ENCODE data around the gene PLA2G4E. TPM values are rescaled to one million over a fixed set of nuclear protein-coding genes. Genes with fewer than 3 reads are reported as not detected.

Gene PLA2G4E, protein sequence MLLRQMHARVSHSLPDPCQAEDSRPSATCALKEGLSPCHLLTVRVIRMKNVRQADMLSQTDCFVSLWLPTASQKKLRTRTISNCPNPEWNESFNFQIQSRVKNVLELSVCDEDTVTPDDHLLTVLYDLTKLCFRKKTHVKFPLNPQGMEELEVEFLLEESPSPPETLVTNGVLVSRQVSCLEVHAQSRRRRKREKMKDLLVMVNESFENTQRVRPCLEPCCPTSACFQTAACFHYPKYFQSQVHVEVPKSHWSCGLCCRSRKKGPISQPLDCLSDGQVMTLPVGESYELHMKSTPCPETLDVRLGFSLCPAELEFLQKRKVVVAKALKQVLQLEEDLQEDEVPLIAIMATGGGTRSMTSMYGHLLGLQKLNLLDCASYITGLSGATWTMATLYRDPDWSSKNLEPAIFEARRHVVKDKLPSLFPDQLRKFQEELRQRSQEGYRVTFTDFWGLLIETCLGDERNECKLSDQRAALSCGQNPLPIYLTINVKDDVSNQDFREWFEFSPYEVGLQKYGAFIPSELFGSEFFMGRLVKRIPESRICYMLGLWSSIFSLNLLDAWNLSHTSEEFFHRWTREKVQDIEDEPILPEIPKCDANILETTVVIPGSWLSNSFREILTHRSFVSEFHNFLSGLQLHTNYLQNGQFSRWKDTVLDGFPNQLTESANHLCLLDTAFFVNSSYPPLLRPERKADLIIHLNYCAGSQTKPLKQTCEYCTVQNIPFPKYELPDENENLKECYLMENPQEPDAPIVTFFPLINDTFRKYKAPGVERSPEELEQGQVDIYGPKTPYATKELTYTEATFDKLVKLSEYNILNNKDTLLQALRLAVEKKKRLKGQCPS
- total RNA-seq: not detected in 2 replicates

DNA sequence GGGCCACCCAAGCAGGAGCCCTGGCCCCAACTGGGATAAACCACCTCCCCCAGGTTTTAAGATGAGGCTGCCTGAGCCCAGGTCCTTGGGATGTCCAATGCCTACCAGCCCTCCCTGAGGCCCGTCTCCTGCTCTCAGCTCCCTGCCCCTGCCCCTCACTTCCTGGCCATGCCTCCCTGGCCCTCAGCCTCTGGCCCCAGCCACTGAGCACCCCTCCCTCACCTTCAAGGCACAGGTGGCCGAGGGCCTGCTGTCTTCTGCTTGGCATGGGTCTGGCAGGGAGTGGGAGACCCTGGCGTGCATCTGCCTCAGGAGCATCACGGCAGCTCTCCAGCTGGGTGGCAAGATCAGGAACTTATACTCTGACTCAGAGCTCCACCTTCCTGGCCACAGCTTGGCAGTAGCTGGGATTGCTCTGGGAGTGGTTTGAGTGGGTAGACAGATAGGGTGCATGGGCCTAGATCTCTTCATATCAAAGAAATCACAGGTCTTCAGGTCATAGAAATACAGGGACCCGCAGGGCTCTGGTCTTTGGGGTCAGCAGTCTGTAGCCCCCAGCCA is at the start of gene PLA2G4E:
TSS of gene PLA2G4E (minus strand) at position 330 of the 561 bp plus-strand sequence. CDS start at position 318, 12 bp downstream.
- DNase-seq (ENCODE audit: low read depth in 2 of 2): no peak

DNA sequence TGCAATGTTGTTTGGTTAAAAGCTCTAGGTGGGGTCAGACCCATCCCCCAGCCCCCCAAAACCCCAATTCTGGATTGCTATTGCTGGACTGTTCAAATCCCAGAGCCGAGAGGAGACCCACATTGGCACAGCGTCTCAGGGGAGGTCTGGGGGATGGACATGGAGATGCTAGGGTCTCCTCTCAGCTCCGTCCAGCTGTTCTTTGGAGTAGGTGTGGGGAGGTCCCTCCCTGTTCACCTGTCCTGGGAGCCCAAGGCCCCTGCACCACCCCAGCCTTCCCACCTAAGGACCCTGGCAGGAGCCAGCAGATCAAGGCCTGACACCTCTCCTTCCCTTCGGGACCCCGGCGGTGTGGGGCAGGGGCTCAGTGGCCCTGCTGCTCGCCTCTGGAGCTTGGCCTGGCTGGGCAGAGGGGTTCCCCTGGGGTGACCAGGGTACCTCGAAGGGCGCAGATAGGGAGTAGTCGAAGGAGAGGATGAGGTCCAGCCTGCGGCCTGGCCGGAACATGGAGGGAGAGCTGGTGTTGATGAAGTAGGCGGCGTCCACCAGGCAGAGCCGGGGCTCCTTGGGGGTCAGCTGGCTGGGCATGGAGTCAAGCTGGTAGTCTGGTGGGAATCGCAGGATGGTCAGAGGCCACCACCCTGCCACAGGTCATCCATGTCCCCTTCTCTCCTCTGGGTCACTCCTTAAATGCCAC is 49.6 kb upstream of the PLA2G4E start:
- no peak for DNase-seq (ENCODE audit: low read depth in 2 of 2)

DNA sequence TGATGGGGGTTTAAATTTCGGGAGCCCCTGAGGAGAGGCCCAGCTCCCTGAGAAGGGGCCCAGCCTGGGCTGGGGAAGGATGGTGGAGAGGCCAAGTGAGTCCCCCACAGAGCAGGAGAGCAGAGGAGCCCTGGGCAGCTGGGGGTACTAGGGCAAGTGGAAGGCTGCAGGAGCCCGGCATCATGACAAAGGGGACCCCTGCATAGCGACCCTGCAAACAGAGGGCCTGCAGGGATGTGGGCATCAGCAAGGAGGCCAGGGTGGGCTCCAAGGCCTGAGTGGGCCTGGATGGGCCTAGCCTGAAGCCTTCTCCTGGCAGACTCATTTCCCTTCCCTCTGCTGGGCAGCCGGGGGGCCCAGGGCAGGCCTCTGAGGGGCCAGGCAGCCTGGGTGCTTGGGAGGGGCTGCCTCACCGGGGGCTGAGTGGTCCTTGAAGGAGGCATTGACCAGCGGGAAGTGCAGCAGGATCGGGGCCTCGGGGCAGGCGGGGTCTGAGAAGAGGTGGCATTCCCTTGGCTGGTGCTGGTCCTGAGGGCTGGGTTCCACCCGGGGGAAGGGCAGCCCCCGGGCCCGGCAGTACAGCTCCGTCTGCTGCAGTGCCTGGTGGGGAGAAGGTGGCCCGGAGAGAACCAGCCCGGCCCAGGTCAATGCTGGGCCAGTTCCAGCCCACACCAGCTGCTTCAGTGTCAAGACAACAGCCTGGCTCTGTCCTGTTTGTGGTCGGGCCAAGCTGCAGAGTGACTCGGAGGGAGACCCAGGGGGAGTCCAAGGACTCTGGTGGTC is 48.8 kb upstream of the PLA2G4E start:
- no peak for DNase-seq (ENCODE audit: low read depth in 2 of 2)

DNA sequence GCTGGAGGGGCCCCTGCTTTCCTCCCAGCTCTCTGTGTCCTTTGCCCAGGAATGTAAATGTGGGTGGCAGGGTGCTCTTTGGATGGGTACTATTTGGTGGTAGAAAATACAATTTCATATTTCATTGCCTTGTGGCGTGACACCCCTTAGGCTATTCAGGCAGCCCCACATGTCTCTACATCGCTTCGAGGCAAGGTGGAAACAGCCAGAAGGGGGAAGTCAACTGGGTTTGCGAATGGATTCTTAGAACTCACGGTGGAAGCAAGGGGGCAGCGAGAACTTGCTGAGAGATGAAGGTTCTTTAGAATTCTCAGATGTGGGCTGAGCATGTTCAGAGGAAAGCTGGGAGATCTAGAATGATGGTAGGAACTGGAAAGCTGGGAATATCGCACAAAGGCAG is 48.2 kb upstream of the PLA2G4E start:
- DNase-seq (ENCODE audit: low read depth in 2 of 2): no peak

DNA sequence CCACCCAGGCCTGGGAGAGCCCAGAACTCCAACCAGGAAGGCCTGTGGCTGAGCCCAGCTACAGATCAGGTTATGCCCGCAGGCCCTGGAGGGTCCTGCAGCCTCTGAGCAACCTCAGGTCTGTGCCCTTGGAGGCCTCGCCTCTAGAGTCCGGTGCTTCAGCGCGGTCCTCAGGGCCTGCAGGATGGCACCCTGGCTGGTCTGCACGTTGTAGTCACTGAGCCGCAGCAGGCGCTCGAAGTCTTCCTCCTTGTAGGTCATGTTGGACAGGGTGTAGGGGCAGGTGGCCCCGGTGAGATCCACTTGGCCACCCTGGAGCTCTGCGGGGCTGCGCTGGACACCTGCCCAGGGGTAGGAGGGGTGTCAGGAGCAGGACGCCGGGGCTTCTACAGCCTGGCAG is 47.8 kb upstream of the PLA2G4E start:
- no peak for DNase-seq (ENCODE audit: low read depth in 2 of 2)

DNA sequence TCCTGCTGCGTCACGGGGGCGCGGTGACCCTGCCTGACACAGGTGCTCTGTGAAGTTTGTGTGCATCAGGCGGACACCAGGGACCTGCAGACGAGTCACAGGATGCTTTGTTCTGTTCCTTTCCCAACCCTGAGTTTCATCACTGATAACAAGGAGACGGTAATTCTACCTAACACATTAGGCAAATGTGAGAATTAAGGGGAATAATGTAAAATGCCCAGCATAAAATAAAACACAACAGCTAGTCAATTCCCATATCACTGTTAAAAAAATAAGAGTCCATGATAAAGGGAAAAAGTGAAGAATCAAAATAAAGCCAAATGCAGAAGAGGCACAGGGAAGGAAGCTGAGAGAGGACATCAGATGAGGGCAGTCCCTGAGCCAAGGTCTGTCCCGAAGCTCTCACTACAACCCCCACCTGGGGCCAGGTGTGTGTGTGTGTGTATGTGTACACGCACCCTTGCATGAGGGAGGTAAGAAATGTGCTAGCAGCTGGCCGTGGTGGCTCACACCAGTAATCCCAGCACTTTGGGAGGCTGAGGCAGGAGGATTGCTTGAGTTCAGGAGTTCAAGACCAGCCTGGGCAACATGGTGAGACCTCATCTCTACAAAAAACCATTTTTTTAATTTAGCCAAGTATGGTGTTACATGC is 46.0 kb upstream of the PLA2G4E start:
- no peak for DNase-seq (ENCODE audit: low read depth in 2 of 2)

DNA sequence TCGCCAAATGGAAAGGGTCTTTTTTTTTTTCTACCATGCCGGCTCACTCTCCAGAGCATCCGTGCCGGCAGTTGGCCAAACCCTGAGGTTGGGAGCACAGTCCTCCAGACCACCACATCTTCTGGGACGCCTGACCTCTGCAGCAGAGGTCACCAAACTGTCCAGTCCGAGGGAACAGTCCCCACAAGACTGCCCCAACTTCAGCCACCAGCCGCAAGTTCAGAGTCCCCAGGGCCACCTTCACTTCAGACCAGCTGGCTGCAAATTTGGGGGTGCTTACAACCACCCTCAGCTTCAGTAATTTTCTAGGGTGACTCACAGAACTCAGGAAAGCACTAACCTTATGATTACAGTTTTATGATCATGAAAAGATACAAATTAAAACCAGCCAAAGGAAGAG is 44.6 kb upstream of the PLA2G4E start:
- no peak for DNase-seq (ENCODE audit: low read depth in 2 of 2)

DNA sequence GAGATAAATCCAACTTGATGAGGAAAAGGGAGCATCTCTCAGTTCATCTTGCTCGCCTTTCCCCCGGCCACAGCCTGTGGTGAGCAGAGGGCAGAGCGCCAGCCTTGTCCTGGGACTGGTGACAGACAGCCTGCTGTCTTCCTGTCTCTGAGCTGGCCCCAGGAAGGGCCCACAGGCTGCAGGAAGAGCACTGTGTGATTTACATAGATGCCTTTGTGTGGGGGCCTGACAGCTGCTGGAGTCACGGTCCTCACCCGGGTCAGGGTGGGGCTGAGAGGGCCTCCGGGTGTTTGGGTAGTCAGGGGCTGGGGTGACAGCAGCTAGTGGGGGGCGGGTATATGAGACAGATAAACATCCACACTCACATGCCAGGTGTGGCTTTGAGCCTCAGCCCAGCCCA is 44.2 kb upstream of the PLA2G4E start:
- peak; percentile 51 to 92 for DNase-seq (ENCODE audit: low read depth in 2 of 2)

DNA sequence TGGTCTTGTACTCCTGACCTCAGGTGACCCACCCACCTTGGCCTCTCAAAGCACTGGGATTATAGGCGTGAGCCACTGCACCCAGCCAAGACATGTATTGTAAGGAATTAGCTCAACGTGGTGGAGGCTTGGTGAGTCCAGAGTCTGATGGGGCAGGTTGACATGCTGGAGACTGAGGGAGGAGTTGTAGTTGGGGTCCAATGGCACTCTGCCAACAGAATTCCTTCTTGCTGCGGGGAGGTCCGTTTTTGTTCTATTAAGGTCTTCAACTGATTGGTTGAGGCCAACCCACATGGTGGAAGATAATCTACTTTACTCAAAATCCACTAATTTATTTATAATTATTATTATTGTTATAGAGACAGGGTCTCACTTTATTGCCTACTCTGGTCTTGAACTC is 43.4 kb upstream of the PLA2G4E start:
- DNase-seq (ENCODE audit: low read depth in 2 of 2): no peak

DNA sequence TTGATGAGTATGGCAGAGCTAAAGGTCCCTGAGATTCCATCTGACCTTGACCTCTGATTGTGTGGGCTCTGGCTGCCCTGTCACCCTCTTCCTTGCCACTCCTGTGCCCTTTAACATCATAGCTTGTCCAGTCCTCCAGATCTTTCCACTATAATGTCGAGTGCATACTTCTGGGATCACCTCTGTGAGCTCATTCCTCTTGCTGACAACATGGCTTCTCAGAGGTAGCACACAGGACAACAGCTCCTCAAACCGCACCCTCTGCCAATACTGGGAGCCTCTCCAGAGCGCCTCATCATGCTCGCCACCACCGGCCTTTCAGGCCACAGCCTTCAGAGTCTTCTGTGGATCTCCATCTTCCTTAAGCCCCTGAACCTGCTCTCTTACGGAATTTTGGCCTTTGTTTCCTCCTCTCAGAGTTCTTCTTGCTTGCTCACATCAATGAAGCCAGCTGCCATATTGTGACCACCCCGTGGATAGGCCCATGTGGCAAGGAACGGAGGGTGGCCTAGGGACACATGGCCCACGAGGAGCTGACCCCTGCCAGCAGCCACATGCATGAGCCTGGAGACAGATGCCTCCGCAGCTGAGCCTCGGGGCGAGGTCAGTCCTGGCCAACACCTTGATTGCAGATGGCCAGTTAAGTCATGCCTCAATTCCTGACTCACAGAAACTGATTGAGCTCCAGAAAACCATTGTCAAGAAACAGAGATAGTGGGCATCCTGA is 42.4 kb upstream of the PLA2G4E start:
- DNase-seq (ENCODE audit: low read depth in 2 of 2): no peak

DNA sequence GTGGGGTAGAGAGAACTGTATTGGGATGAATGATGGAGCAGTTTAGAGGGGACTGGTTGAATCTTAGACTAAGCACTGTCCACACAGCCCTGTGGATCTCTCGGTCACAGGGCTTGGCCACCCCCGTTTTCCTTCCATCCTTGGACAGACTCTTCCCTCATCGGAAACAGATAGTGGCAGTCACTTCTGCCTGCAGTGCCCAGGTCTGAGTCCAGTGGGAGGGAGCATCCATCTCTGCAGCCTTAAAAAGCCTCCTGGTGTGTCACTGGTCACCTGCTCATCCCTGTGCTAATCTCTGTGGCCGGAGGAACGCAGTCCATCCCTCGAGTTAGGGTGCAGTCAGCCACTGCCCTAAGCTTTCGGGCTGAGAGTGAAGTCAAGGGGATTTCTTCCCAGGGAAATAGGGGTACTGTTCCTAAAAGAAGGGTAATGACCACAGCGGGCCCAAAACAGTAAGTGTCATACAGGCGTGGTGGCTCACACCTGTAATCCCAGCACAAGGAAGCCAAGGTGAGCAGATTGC is 41.5 kb upstream of the PLA2G4E start:
- no peak for DNase-seq (ENCODE audit: low read depth in 2 of 2)

DNA sequence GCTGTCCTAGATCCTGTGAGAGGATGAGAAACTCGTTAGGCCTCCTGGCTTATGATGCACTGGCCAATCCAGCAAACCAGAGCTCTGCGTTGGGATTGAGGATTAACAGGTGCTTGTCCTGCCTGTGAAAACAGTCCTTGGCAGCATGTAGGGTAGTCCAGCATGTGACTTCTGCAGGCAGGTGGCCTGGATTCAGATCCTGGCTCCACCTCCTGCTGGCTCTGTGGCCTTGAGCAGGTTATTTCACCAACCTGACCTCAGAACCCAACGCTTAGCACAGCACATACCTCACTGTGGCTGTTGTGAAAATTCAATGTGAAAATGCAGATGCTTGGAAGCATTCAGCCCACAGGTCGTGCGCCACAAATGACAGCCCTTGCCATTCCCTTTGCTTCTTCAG is 40.0 kb upstream of the PLA2G4E start:
- DNase-seq (ENCODE audit: low read depth in 2 of 2): no peak

DNA sequence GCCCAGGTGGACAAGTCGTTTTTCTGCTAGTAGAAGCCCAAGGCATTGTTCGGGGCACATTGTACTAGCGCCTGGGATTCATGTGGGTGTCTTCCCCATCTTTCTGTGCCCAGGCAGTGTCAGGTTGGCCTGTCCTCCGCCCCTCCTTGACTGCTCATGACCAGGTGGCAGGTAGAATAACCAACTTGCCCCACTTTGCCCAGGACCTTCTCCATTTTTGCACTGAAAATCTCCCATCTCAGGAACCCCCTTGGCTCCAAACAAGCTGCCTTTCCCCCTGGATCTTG is 39.6 kb upstream of the PLA2G4E start:
- no peak for DNase-seq (ENCODE audit: low read depth in 2 of 2)

DNA sequence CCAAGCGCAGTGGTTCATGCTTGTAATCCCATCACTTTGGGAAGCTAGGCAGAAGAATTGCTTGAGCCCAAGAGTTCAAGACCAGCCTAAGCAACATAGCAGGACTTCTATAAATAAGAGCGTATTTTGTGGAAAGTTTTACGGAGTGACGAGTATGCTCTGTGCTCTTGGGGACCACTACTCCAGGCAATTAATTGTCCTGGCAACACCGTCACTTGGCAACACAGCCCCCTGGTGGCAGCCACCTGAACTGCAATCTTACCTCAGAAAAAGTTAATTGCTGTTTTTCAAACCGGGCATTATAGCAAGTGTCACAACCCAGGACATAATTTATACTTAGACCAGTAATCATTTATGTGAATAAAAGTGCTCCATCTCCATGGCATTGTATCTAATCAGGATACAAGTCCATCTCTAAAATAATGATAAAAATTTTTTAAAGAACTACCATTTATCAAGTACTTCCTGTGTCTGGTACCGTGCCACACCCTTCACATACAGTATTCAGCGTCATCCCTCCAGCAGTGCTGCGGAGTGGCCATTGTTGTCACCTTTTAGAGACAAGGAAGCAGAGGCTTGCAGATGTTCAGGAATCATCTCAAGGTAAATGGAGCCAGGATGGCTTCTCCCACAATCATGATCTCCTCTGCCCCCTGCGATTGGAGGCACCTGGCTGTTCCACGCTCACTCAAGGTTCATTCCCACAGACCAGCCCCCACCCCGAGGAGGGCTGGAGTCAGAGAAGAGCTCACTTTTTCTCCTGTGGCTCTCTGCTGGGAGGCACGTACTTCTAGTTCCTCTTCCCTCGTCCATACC is 39.0 kb upstream of the PLA2G4E start:
- DNase-seq (ENCODE audit: low read depth in 2 of 2): peak; percentile 53 to 71

DNA sequence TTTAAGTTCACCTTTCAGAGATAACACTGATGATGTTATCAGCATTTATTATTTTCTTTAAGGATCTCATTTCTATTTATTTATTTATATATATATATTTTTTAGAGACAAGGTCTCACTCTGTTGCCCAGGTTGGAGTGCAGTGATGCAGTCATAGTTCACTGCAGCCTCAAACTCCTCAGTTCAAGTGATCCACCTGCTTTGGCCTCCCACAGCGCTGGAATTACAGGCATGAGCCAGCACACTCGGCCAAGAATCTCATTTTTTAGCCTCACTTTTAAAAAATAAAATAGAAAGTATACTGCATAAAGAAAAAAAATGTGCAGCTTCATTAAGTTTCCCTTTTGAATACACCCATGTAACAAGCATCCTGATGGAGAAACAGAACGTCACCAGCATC is 37.9 kb upstream of the PLA2G4E start:
- DNase-seq (ENCODE audit: low read depth in 2 of 2): no peak

DNA sequence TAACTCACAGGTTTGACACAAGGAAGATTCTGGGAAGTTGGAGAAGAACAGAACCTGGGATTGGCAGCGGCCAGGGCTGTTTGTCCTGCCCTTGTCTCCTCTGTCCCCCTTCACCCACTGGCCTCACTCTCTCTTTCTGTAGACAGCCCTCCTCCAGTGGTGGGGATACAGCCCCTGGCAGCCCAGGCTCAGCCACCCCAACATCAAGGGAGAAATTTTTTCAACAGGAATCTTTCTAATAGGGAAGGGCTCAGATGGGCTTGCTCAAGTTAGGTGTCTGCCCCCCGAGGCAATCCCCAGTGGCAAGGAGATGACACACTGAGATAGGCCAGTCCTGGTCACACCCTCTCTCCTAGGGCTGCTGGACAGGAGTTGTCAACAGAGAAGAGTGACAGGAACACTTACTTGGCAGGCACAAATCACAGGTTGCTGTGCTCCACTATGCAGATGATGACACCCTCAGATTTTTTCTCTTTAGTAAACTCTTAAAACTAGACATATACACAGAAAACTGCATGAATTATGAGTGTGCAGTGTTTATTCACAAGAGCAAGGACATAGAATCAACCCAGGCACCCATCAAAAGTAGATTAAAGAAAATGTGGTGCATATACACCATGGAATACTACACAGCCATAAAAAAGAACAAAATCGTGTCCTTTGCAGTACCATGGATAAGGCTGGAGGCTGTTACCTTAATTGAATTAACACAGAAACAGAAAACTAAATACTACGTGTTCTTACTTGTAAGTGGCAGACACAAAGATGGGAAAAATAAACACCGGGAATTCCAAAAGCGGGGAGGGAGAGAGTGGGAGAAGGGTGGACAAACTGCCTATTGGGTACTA is 37.2 kb upstream of the PLA2G4E start:
- DNase-seq (ENCODE audit: low read depth in 2 of 2): no peak

DNA sequence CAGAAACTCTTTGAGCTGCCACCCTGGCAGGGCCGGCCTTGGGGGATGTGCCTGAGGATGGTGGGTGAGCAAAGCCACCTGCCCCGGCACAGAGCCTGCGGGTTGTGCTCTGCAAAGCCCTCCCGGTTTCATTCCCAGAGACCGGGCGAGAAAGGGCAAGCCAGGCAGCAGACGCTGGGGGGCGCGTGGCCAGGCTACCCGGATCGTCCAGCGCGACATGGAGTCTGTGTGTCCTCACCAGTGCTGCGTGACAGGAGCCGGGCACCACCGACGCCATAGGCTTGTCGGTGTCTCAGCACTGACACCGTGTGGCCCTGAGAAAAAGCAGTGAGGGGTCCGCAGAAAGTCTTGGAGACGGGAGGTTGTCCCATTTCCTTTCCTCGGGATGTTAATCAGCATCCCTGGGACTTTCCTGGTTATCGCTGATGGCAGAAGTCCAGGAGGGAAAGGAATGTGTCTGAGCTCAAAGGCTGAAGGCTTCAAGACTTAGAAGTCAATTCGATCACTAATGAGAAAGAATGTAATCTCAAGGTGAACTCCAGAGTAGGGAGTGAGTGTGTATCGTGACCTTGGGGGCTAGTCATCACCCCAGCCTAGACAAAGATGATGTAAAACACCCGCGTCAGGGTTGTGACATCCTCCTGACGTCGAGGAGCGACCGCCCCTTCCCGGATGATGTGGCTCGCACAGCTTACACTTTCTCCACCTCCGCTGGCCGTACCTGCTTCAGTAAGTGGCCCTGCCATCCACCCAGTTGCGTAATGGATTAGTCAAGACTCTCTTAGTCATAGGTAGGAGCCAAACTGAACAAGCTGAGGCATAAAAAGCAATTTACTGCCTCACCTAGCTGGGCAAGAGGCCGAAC is 36.3 kb upstream of the PLA2G4E start:
- DNase-seq (ENCODE audit: low read depth in 2 of 2): peak; percentile 87

All from lung microvascular endothelial cell (primary cell).